GM23338 (cell line): ENCODE data around the gene CCN5. TPM values are rescaled to one million over a fixed set of nuclear protein-coding genes. Genes with fewer than 3 reads are reported as not detected.

Experiments used
- ATAC-seq: fragments of 200-7000 bp; cut with Tn5 transposase; 3 replicates; pipeline ENCODE4 v1.9.1; 2020
- DNase-seq: peaks from one replicate; pipeline ENCODE4 v3.0.0-alpha.2; 2015; ENCODE audit warnings: low spot score
- H2AFZ ChIP-seq: fragments of 200-600 bp; sonication (generic); 2 replicates; pipeline ENCODE4 v1.8.0; 2016; ENCODE audit warnings: antibody characterized with exemption, mild to moderate bottlenecking, moderate library complexity
- H3F3A ChIP-seq: fragments of 200-600 bp; sonication (generic); replicated peaks from 2 replicates; pipeline ENCODE4 v1.8.0; 2017; ENCODE audit warnings: antibody characterized with exemption, mixed run types, low read depth
- H3K27ac ChIP-seq: fragments of 200-600 bp; sonication (generic); 2 replicates; pipeline ENCODE4 v1.6.1; 2016; ENCODE audit warnings: low read depth
- H3K27me3 ChIP-seq: fragments of 200-600 bp; sonication (generic); 2 replicates; pipeline ENCODE4 v1.8.0; 2016; ENCODE audit warnings: mild to moderate bottlenecking, mixed run types, moderate library complexity; ENCODE audit not compliant: insufficient read depth
- H3K36me3 ChIP-seq: fragments of 200-600 bp; sonication (generic); 2 replicates; pipeline ENCODE4 v1.8.0; 2016; ENCODE audit warnings: mild to moderate bottlenecking; ENCODE audit not compliant: insufficient read depth
- H3K4me1 ChIP-seq: fragments of 200-600 bp; sonication (generic); 2 replicates; pipeline ENCODE4 v1.8.0; 2016; ENCODE audit warnings: mild to moderate bottlenecking, moderate library complexity; ENCODE audit not compliant: insufficient read depth
- H3K4me2 ChIP-seq: fragments of 200-600 bp; sonication (generic); 2 replicates; pipeline ENCODE4 v1.7.1; 2017; ENCODE audit warnings: mixed run types
- H3K4me3 ChIP-seq: fragments of 200-600 bp; sonication (generic); 2 replicates; pipeline ENCODE4 v1.6.1; 2016; ENCODE audit warnings: mixed run types
- H3K79me2 ChIP-seq: fragments of 200-600 bp; sonication (generic); replicated peaks from 2 replicates; pipeline ENCODE4 v1.8.0; 2017; ENCODE audit warnings: mild to moderate bottlenecking; ENCODE audit not compliant: insufficient read depth
- H3K9me2 ChIP-seq: fragments of 200-600 bp; sonication (generic); 2 replicates; pipeline ENCODE4 v1.8.0; 2017; ENCODE audit not compliant: insufficient read depth
- H4K20me1 ChIP-seq: fragments of 200-600 bp; sonication (generic); replicated peaks from 2 replicates; pipeline ENCODE4 v1.8.0; 2017; ENCODE audit warnings: mild to moderate bottlenecking; ENCODE audit not compliant: insufficient read depth
- H3K27ac Mint-ChIP-seq: 2 replicates; pipeline ENCODE4 v1.8.0; 2020; ENCODE audit warnings: inconsistent platforms, mild to moderate bottlenecking, moderate library complexity, mixed read lengths
- H3K27me3 Mint-ChIP-seq: 3 replicates; pipeline ENCODE4 v1.8.0; 2022; ENCODE audit warnings: low read depth, mild to moderate bottlenecking, moderate library complexity, mixed read lengths, inconsistent platforms; ENCODE audit not compliant: insufficient read depth, poor library complexity
- H3K36me3 Mint-ChIP-seq: 3 replicates; pipeline ENCODE4 v1.8.0; 2021; ENCODE audit warnings: low read depth, mild to moderate bottlenecking, inconsistent platforms, moderate library complexity, mixed read lengths
- H3K4me1 Mint-ChIP-seq: 3 replicates; pipeline ENCODE4 v1.8.0; 2020; ENCODE audit warnings: mild to moderate bottlenecking, inconsistent platforms, mixed read lengths
- H3K4me3 Mint-ChIP-seq: 3 replicates; pipeline ENCODE4 v1.8.0; 2021; ENCODE audit warnings: moderate library complexity, mild to moderate bottlenecking, inconsistent platforms, mixed read lengths
- H3K9me3 Mint-ChIP-seq: 3 replicates; pipeline ENCODE4 v1.8.0; 2020; ENCODE audit warnings: moderate library complexity, mild to moderate bottlenecking, inconsistent platforms, mixed read lengths
- CREB1 ChIP-seq: fragments of 250-450 bp; sonication (Bioruptor Pico); IDR thresholded peaks from 2 replicates; pipeline ENCODE4 v1.5.0; 2020; ENCODE audit warnings: low read depth, mild to moderate bottlenecking, moderate library complexity
- CTCF ChIP-seq, 2 experiments: fragments of 200-600 bp in 1 of 2; sonication (generic) in 1 of 2; conservative IDR thresholded peaks; 2 replicates each; pipeline versions ENCODE4 v1.5.1 to v1.6.1; 2016 to 2017; ENCODE audit warnings: antibody characterized with exemption in 2 of 2, low read depth in 2 of 2, mild to moderate bottlenecking in 2 of 2, moderate library complexity in 1 of 2
- EZH2phosphoT487 ChIP-seq: fragments of 200-600 bp; sonication (generic); IDR thresholded peaks from one replicate; pipeline ENCODE4 v1.8.1; 2018; ENCODE audit warnings: antibody characterized with exemption; ENCODE audit not compliant: unreplicated experiment
- JUNB ChIP-seq: IDR thresholded peaks from one replicate; pipeline ENCODE4 v1.6.1; 2016; ENCODE audit warnings: antibody characterized with exemption; ENCODE audit not compliant: unreplicated experiment
- NANOG ChIP-seq: IDR thresholded peaks from 2 replicates; pipeline ENCODE4 v1.6.1; 2016; ENCODE audit warnings: antibody characterized with exemption, borderline replicate concordance
- STAT1 ChIP-seq: IDR thresholded peaks from one replicate; pipeline ENCODE4 v1.6.1; 2016; ENCODE audit warnings: antibody characterized with exemption; ENCODE audit not compliant: unreplicated experiment
- ZNF331 ChIP-seq: fragments of 250-450 bp; sonication (Bioruptor Pico); IDR thresholded peaks from 2 replicates; pipeline ENCODE4 v1.5.0; 2020; ENCODE audit warnings: low read depth, mild to moderate bottlenecking, moderate library complexity
- ZNF462 ChIP-seq: fragments of 250-450 bp; sonication (Bioruptor Pico); IDR thresholded peaks from 2 replicates; pipeline ENCODE4 v1.5.0; 2020; ENCODE audit warnings: mild to moderate bottlenecking, moderate library complexity
- polyA plus RNA-seq: library from polyadenylated mRNA; unstranded; fragments of >200 nt; fragmentation: Nextera tagmentation; extraction: Ambion mirVana; gene quantifications from 2 replicates; pipeline ENCODE4 v1.2.1, GENCODE V29; 2016
- total RNA-seq: library from RNA; depleted of rRNA; stranded (reverse); fragments of >200 nt; shearing (Covaris generic); gene quantifications from 2 replicates; pipeline ENCODE4 v1.2.3, GENCODE V29; 2014

CCN5 gene
- total and polyA plus RNA-seq, 2 experiments from 2014 or later: not detected

GRCh38 chr20:44686934-44687333 is 28.2 kb upstream of the CCN5 start (continued):
- no peak for TF ChIP-seq CTCF (conservative IDR thresholded peaks at IDR 0.05; ENCODE audit: low read depth in 2 of 2)

- Mint-ChIP-seq H3K27ac (no peak overlapping the region), H3K9me3 (peaks cover 3% of the 10 kb centered on the region; the same call in 1 of the 3 replicates), H3K4me1 (peaks cover 17% of the 10 kb centered on the region), H3K4me3 (no peak overlapping the region), H3K27me3 (peaks cover 8% of the 10 kb centered on the region), H3K36me3 (no peaks in the 10 kb centered on the region)
- H2AFZ ChIP-seq: no peak overlapping the region
- H3K27me3 ChIP-seq: no peaks in the 10 kb centered on the region
- no peak overlapping the region for H3K27ac ChIP-seq
- no peak for DNase-seq
- no peak overlapping the region for H3K4me2 ChIP-seq
- no peaks in the 10 kb centered on the region for H3K9me2 ChIP-seq
- H3F3A ChIP-seq: no peaks in the 10 kb centered on the region
- H3K79me2 ChIP-seq: no peaks in the 10 kb centered on the region
- no peak for TF ChIP-seq STAT1
- TF ChIP-seq ZNF462 (CRISPR knock-in tag): no peak
- no peak for TF ChIP-seq EZH2phosphoT487
- no peak for TF ChIP-seq JUNB
- no peak for TF ChIP-seq ZNF331 (CRISPR knock-in tag)
- TF ChIP-seq CREB1: no peak
- no peak for TF ChIP-seq CTCF (conservative IDR thresholded peaks at IDR 0.05; ENCODE audit: low read depth in 2 of 2)
- TF ChIP-seq NANOG: no peak
- no peaks in the 10 kb centered on the region for H3K36me3 ChIP-seq
- no peak for ATAC-seq
- H3K4me3 ChIP-seq: no peak overlapping the region
- H4K20me1 ChIP-seq: no peaks in the 10 kb centered on the region
- peaks cover 6% of the 10 kb centered on the region; the same call in 1 of the 2 replicates for H3K4me1 ChIP-seq
Observed at GRCh38 chr20:44688053-44688625, 27.0 kb upstream of the CCN5 start.
